ENCODE measurements around the gene SIX2. TPM values are rescaled to one million over a fixed set of nuclear protein-coding genes. Genes with fewer than 3 reads are reported as not detected.
A peak's percentile ranks its signal among the peaks of the same experiment; 100 is the strongest.
"Not testable (repeated sequence)": the region's sequence is repeated elsewhere in the genome, so short reads cannot be mapped to it uniquely, and the experiment has no call there.

The SIX2 gene
- total RNA-seq = 0.13 TPM in 1 of 2 replicates, not detected in the other

GRCh38 chr2:45009303-45009927 is at the start of gene SIX2:
Gene SIX2, minus strand, starts transcription at chr2:45009452. Its CDS starts 342 bp downstream, at chr2:45009110.
- DNase-seq (ENCODE audit: low read depth in 2 of 2) = peak; percentile 64 to 97

GRCh38 chr2:45055162-45055605 is 45.9 kb upstream of the SIX2 start:
- DNase-seq (ENCODE audit: low read depth in 2 of 2) = no peak

- no peak for DNase-seq (ENCODE audit: low read depth in 2 of 2)
Measured at GRCh38 chr2:45053966-45054365, 44.7 kb upstream of the SIX2 start.

- no peak for DNase-seq (ENCODE audit: low read depth in 2 of 2)
Measured at GRCh38 chr2:45052388-45052928, 43.2 kb upstream of the SIX2 start.

GRCh38 chr2:45049569-45050336 is 40.5 kb upstream of the SIX2 start:
- no peak for DNase-seq (ENCODE audit: low read depth in 2 of 2)

GRCh38 chr2:45047301-45047700 is 38.0 kb upstream of the SIX2 start:
- no peak for DNase-seq (ENCODE audit: low read depth in 2 of 2)

GRCh38 chr2:45046786-45047185 is 37.5 kb upstream of the SIX2 start:
- no peak for DNase-seq (ENCODE audit: low read depth in 2 of 2)

GRCh38 chr2:45045706-45046105 is 36.5 kb upstream of the SIX2 start:
- DNase-seq (ENCODE audit: low read depth in 2 of 2) = no peak

GRCh38 chr2:45044916-45045315 is 35.7 kb upstream of the SIX2 start:
- no peak for DNase-seq (ENCODE audit: low read depth in 2 of 2)

GRCh38 chr2:45043174-45043573 is 33.9 kb upstream of the SIX2 start:
- no peak for DNase-seq (ENCODE audit: low read depth in 2 of 2)

- DNase-seq (ENCODE audit: low read depth in 2 of 2) = no peak
Measured at GRCh38 chr2:45042401-45042800, 33.1 kb upstream of the SIX2 start.

- DNase-seq (ENCODE audit: low read depth in 2 of 2) = no peak
Measured at GRCh38 chr2:45040786-45041185, 31.5 kb upstream of the SIX2 start.

- not testable (repeated sequence) for DNase-seq (ENCODE audit: low read depth in 2 of 2)
Measured at GRCh38 chr2:45039804-45040203, 30.6 kb upstream of the SIX2 start.

- not testable (repeated sequence) for DNase-seq (ENCODE audit: low read depth in 2 of 2)
Measured at GRCh38 chr2:45038861-45039260, 29.6 kb upstream of the SIX2 start.

- no peak for DNase-seq (ENCODE audit: low read depth in 2 of 2)
Measured at GRCh38 chr2:45033302-45033701, 24.1 kb upstream of the SIX2 start.

- DNase-seq (ENCODE audit: low read depth in 2 of 2) = no peak
Measured at GRCh38 chr2:45031028-45031427, 21.8 kb upstream of the SIX2 start.

- DNase-seq (ENCODE audit: low read depth in 2 of 2) = no peak
Measured at GRCh38 chr2:45030553-45030952, 21.3 kb upstream of the SIX2 start.

- no peak for DNase-seq (ENCODE audit: low read depth in 2 of 2)
Measured at GRCh38 chr2:45029215-45029614, 20.0 kb upstream of the SIX2 start.

- DNase-seq (ENCODE audit: low read depth in 2 of 2) = no peak
Measured at GRCh38 chr2:45028276-45028675, 19.0 kb upstream of the SIX2 start.

GRCh38 chr2:45026924-45027450 is 17.7 kb upstream of the SIX2 start:
- DNase-seq (ENCODE audit: low read depth in 2 of 2) = no peak

- DNase-seq (ENCODE audit: low read depth in 2 of 2) = peak in 1 of 2 donors; percentile 54
Measured at GRCh38 chr2:45024600-45025291, 15.5 kb upstream of the SIX2 start.

- no peak for DNase-seq (ENCODE audit: low read depth in 2 of 2)
Measured at GRCh38 chr2:45024097-45024496, 14.8 kb upstream of the SIX2 start.

Data from dermis microvascular lymphatic vessel endothelial cell (primary cell).